Measurements from ENCODE around the gene FRRS1L.

DNA sequence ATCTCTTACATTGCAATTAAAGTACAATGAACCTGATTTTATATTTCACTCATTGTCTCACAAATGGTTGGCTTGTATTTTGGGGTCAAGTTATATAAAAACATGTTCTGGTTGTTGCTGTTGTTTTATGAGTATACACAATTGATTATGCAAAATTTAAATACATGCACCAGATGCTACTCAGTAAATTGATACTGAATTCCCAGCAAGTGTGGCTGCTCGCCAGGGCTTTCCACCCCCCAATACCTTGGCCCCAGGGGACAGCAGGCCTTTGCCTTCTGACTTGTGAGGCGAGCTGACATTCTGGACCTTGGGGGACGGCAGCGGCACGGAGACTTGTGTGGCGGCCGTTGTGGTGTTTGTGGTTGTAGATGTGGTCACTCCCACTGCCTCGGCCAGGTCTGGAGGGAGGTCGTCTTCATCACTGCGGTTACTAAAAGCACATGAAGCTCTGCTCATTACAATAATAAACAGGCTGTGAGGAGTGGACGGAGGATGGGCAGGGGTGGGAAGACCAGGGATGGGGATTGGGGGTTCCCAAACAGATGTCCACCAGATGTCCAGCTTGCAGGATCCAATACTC is 27.0 kb upstream of the FRRS1L start:
- TF ChIP-seq GATA3 (IDR thresholded peaks at IDR 0.05; ENCODE audit: low read depth, low read length) (no peak), GATA2 (IDR thresholded peaks at IDR 0.05; ENCODE audit: low read depth, low read length) (no peak)
